Large intestine (tissue), 3 donors: ENCODE measurements around the gene JTB. TPM values are rescaled to one million over a fixed set of nuclear protein-coding genes. Genes with fewer than 3 reads are reported as not detected.
"Not testable (repeated sequence)": the region's sequence is repeated elsewhere in the genome, so short reads cannot be mapped to it uniquely, and the experiment has no call there.

Source experiments
- DNase-seq, 2 donors: peaks; one replicate each; pipeline versions ENCODE4 v3.0.0 to v3.0.0-alpha.2; 2013
- H3K27ac ChIP-seq: one replicate; pipeline ENCODE4 v1.5.1; 2013; ENCODE audit warnings: low read length
- H3K27me3 ChIP-seq: 2 replicates; pipeline ENCODE4 v1.6.1; 2013; ENCODE audit warnings: low read length; ENCODE audit not compliant: control insufficient read depth, insufficient read depth
- H3K36me3 ChIP-seq: 2 replicates; pipeline ENCODE4 v1.6.1; 2013; ENCODE audit warnings: low read length; ENCODE audit not compliant: control insufficient read depth, insufficient read depth
- H3K4me1 ChIP-seq: one replicate; pipeline ENCODE4 v1.6.1; 2013; ENCODE audit warnings: low read length; ENCODE audit not compliant: control insufficient read depth, insufficient read depth
- H3K4me3 ChIP-seq: one replicate; pipeline ENCODE4 v1.5.1; 2013; ENCODE audit warnings: low read length
- H3K9me3 ChIP-seq: one replicate; pipeline ENCODE4 v1.6.1; 2013; ENCODE audit warnings: mild to moderate bottlenecking, low read depth, low read length, moderate library complexity; ENCODE audit not compliant: control insufficient read depth
- WGBS: methylation state at CpG from one replicate; pipeline ENCODE4 v1.1.5; 2013; ENCODE audit warnings: low lambda C conversion rate; ENCODE audit not compliant: insufficient coverage; 5-methylcytosine and 5-hydroxymethylcytosine counted together
- polyA plus RNA-seq: library from polyadenylated mRNA; unstranded; fragments of 120-200 nt; gene quantifications from one replicate; pipeline ENCODE4 v1.2.1, GENCODE V29; 2013

JTB gene
- polyA plus RNA-seq, 1 donor = 120 TPM

- no peak for DNase-seq
- 71% methylated on average over 1 of the region's 6 CpGs for WGBS
- Histone ChIP-seq H3K4me1 (peaks cover 8% of the 10 kb centered on the region), H3K27me3 (no peaks in the 10 kb centered on the region), H3K9me3 (no peaks in the 10 kb centered on the region), H3K4me3 (no peak overlapping the region), H3K27ac (no peak overlapping the region), H3K36me3 (peaks cover 16% of the 10 kb centered on the region)
These were observed 6.8 kb upstream of the JTB start for GRCh38 chr1:153984123-153984894.

- no CpG with 5 or more reads among the region's 2 CpGs for whole genome bisulfite sequencing
- H3K4me1 ChIP-seq, H3K4me3 ChIP-seq, DNase-seq, H3K27ac ChIP-seq, H3K9me3 ChIP-seq, H3K27me3 ChIP-seq: not testable (repeated sequence)
- H3K36me3 ChIP-seq = peaks cover 16% of the 10 kb centered on the region
These were observed 4.3 kb upstream of the JTB start for GRCh38 chr1:153981735-153982134.

- H3K27me3 ChIP-seq = not testable (repeated sequence)
- H3K36me3 ChIP-seq = peaks cover 32% of the 10 kb centered on the region
- WGBS = no CpG with 5 or more reads among the region's 12 CpGs
These were observed 1.6 kb upstream of the JTB start for GRCh38 chr1:153979091-153979490.

GRCh38 chr1:153978274-153978909 is 918 bp upstream of the JTB start:
- H3K4me3 ChIP-seq = peak overlapping the region; percentile 97
- H3K36me3 ChIP-seq = peaks cover 37% of the 10 kb centered on the region
- DNase-seq = no peak
- peaks cover 5% of the 10 kb centered on the region for H3K4me1 ChIP-seq
- WGBS = 88% methylated on average over 1 of the region's 9 CpGs
- H3K9me3 ChIP-seq = no peaks in the 10 kb centered on the region
- no peaks in the 10 kb centered on the region for H3K27me3 ChIP-seq
- peak overlapping the region; percentile 78 for H3K27ac ChIP-seq

More at GRCh38 chr1:153979091-153979490, 1.6 kb upstream of the JTB start:
- not testable (repeated sequence) for DNase-seq, H3K27ac ChIP-seq, H3K4me3 ChIP-seq, H3K4me1 ChIP-seq, H3K9me3 ChIP-seq

- DNase-seq = no peak
- no CpG with 5 or more reads among the region's 16 CpGs for WGBS
- no peaks in the 10 kb centered on the region for H3K27me3 ChIP-seq
- peak overlapping the region; percentile 78 for H3K27ac ChIP-seq
- peaks cover 32% of the 10 kb centered on the region for H3K36me3 ChIP-seq
- H3K4me3 ChIP-seq = peak overlapping the region; percentile 97
- no peaks in the 10 kb centered on the region for H3K9me3 ChIP-seq
- H3K4me1 ChIP-seq = peaks cover 5% of the 10 kb centered on the region
These were observed 640 bp downstream of the JTB start for GRCh38 chr1:153976819-153977249.

- no peaks in the 10 kb centered on the region for H3K9me3 ChIP-seq
- peaks cover 28% of the 10 kb centered on the region for H3K36me3 ChIP-seq
- no peaks in the 10 kb centered on the region for H3K27me3 ChIP-seq
- no peak overlapping the region for H3K27ac ChIP-seq
- H3K4me3 ChIP-seq = no peak overlapping the region
- no peak for DNase-seq
- 90% methylated on average over 2 of the region's 7 CpGs for WGBS
- H3K4me1 ChIP-seq = peaks cover 5% of the 10 kb centered on the region
These were observed 3.9 kb downstream of the JTB start for GRCh38 chr1:153973525-153973924.

GRCh38 chr1:153973071-153973470 is 4.4 kb downstream of the JTB start:
- Histone ChIP-seq H3K27ac (no peak overlapping the region), H3K4me3 (no peak overlapping the region), H3K9me3 (no peaks in the 10 kb centered on the region), H3K36me3 (peaks cover 28% of the 10 kb centered on the region), H3K4me1 (peaks cover 5% of the 10 kb centered on the region), H3K27me3 (no peaks in the 10 kb centered on the region)
- no peak for DNase-seq
- WGBS = 90% methylated on average over 2 of the region's 3 CpGs

GRCh38 chr1:153970346-153970745 is 7.1 kb downstream of the JTB start:
- Histone ChIP-seq H3K36me3 (peaks cover 21% of the 10 kb centered on the region), H3K9me3 (no peaks in the 10 kb centered on the region), H3K4me3 (no peak overlapping the region), H3K27me3 (no peaks in the 10 kb centered on the region), H3K27ac (no peak overlapping the region), H3K4me1 (no peaks in the 10 kb centered on the region)
- WGBS = no CpG with 5 or more reads among the region's 2 CpGs
- DNase-seq = no peak

GRCh38 chr1:153968972-153969371 is 8.5 kb downstream of the JTB start:
- no peaks in the 10 kb centered on the region for H3K27me3 ChIP-seq
- no peaks in the 10 kb centered on the region for H3K4me1 ChIP-seq
- DNase-seq = no peak
- H3K27ac ChIP-seq = no peak overlapping the region
- WGBS = no CpG with 5 or more reads among the region's 2 CpGs
- H3K9me3 ChIP-seq = no peaks in the 10 kb centered on the region
- peak overlapping the region; percentile 54 for H3K4me3 ChIP-seq
- H3K36me3 ChIP-seq = peaks cover 10% of the 10 kb centered on the region

- no peak overlapping the region for H3K27ac ChIP-seq
- peak in 1 of 2 donors; percentile 31 for DNase-seq
- peak overlapping the region; percentile 54 for H3K4me3 ChIP-seq
- no peaks in the 10 kb centered on the region for H3K27me3 ChIP-seq
- H3K36me3 ChIP-seq = peaks cover 5% of the 10 kb centered on the region
- H3K9me3 ChIP-seq = no peaks in the 10 kb centered on the region
- H3K4me1 ChIP-seq = no peaks in the 10 kb centered on the region
- no CpG with 5 or more reads among the region's 13 CpGs for WGBS
These were observed 9.1 kb downstream of the JTB start for GRCh38 chr1:153968408-153968807.
